SJSA1 (cell line): ENCODE results near the gene GJB6. TPM values are rescaled to one million over a fixed set of nuclear protein-coding genes. Genes with fewer than 3 reads are reported as not detected.

Experiments used
- DNase-seq, 2 experiments: peaks; one replicate each; pipeline ENCODE4 v3.0.0-alpha.2; 2015 to 2020; ENCODE audit warnings: low spot score in 2 of 2, low read depth in 1 of 2
- H3K27ac ChIP-seq: fragments of 250-450 bp; sonication (Bioruptor Pico); 2 replicates; pipeline ENCODE4 v1.5.1; 2020; ENCODE audit warnings: mild to moderate bottlenecking, moderate library complexity
- H3K27me3 ChIP-seq: fragments of 250-450 bp; sonication (Bioruptor Pico); replicated peaks from 2 replicates; pipeline ENCODE4 v1.5.1; 2020; ENCODE audit warnings: mild to moderate bottlenecking, moderate library complexity
- H3K36me3 ChIP-seq: fragments of 250-450 bp; sonication (Bioruptor Pico); 2 replicates; pipeline ENCODE4 v1.5.1; 2020; ENCODE audit warnings: mild to moderate bottlenecking
- H3K4me1 ChIP-seq: fragments of 250-450 bp; sonication (Bioruptor Pico); replicated peaks from 2 replicates; pipeline ENCODE4 v1.6.1; 2021; ENCODE audit warnings: mild to moderate bottlenecking
- H3K4me3 ChIP-seq: fragments of 250-450 bp; sonication (Bioruptor Pico); 2 replicates; pipeline ENCODE4 v1.5.1; 2020; ENCODE audit warnings: mild to moderate bottlenecking
- H3K9me3 ChIP-seq: fragments of 250-450 bp; sonication (Bioruptor Pico); replicated peaks from 2 replicates; pipeline ENCODE4 v1.5.1; 2020; ENCODE audit warnings: mild to moderate bottlenecking
- total RNA-seq: library from RNA; depleted of rRNA; stranded (reverse); fragments of >200 nt; shearing (Covaris generic); gene quantifications from 2 replicates; pipeline ENCODE4 v1.2.3, GENCODE V29; 2014

Gene GJB6
- total RNA-seq, 1 experiment from 2014 or later: not detected

- no peaks in the 10 kb centered on the region for H3K36me3 ChIP-seq
- no peaks in the 10 kb centered on the region for H3K9me3 ChIP-seq
- DNase-seq: no peak
- no peak overlapping the region for H3K4me3 ChIP-seq
- no peaks in the 10 kb centered on the region for H3K4me1 ChIP-seq
- no peaks in the 10 kb centered on the region for H3K27me3 ChIP-seq
- H3K27ac ChIP-seq: no peak overlapping the region
These were observed 15.8 kb upstream of the GJB6 start for GRCh38 chr13:20247963-20248362.

- no peak overlapping the region for H3K27ac ChIP-seq
- H3K36me3 ChIP-seq: no peaks in the 10 kb centered on the region
- DNase-seq: no peak
- H3K9me3 ChIP-seq: no peaks in the 10 kb centered on the region
- no peak overlapping the region for H3K4me3 ChIP-seq
- H3K4me1 ChIP-seq: no peaks in the 10 kb centered on the region
- no peaks in the 10 kb centered on the region for H3K27me3 ChIP-seq
These were observed 15.3 kb upstream of the GJB6 start for GRCh38 chr13:20247403-20247802.

DNA sequence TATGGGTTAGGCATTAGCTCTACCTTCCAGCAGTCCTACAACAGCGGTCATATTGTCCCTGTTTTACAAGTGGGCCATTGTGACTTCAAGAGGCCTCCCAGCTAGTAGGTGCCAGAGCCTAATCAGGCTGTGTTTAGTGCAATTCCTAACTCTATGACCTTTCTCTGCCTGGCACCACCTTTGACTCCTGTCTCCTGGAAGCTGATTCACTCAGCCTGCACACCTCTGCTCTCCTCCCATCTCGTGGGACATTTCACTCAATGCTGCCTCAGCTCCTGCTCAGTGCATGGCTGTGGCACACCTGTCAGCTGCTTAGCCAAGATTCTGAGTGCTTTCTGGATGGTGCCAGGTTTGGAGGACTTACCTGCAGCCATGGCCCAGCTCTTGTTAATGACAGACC is 9.5 kb upstream of the GJB6 start:
- Histone ChIP-seq H3K36me3 (no peaks in the 10 kb centered on the region), H3K9me3 (no peaks in the 10 kb centered on the region), H3K4me3 (no peak overlapping the region), H3K27ac (no peak overlapping the region), H3K27me3 (no peaks in the 10 kb centered on the region), H3K4me1 (no peaks in the 10 kb centered on the region)
- DNase-seq: no peak

- H3K36me3 ChIP-seq: no peaks in the 10 kb centered on the region
- H3K4me3 ChIP-seq: no peak overlapping the region
- no peaks in the 10 kb centered on the region for H3K4me1 ChIP-seq
- no peaks in the 10 kb centered on the region for H3K27me3 ChIP-seq
- H3K27ac ChIP-seq: no peak overlapping the region
- no peaks in the 10 kb centered on the region for H3K9me3 ChIP-seq
- no peak for DNase-seq
These were observed 7.6 kb upstream of the GJB6 start for GRCh38 chr13:20239748-20240147.

GRCh38 chr13:20232556-20233277 is 598 bp upstream of the GJB6 start:
- DNase-seq: no peak
- Histone ChIP-seq H3K4me1 (no peaks in the 10 kb centered on the region), H3K9me3 (no peaks in the 10 kb centered on the region), H3K27me3 (peaks cover 19% of the 10 kb centered on the region), H3K27ac (no peak overlapping the region), H3K36me3 (no peaks in the 10 kb centered on the region), H3K4me3 (no peak overlapping the region)

GRCh38 chr13:20230913-20231838 is 943 bp downstream of the GJB6 start:
- Histone ChIP-seq H3K27me3 (peaks cover 19% of the 10 kb centered on the region), H3K27ac (no peak overlapping the region), H3K4me1 (no peaks in the 10 kb centered on the region), H3K4me3 (no peak overlapping the region), H3K36me3 (no peaks in the 10 kb centered on the region), H3K9me3 (no peaks in the 10 kb centered on the region)
- DNase-seq: no peak

- peaks cover 22% of the 10 kb centered on the region for H3K27me3 ChIP-seq
- no peak overlapping the region for H3K4me3 ChIP-seq
- no peaks in the 10 kb centered on the region for H3K9me3 ChIP-seq
- no peak overlapping the region for H3K27ac ChIP-seq
- no peaks in the 10 kb centered on the region for H3K4me1 ChIP-seq
- DNase-seq: no peak
- no peaks in the 10 kb centered on the region for H3K36me3 ChIP-seq
These were observed 4.4 kb downstream of the GJB6 start for GRCh38 chr13:20227730-20228129.

DNA sequence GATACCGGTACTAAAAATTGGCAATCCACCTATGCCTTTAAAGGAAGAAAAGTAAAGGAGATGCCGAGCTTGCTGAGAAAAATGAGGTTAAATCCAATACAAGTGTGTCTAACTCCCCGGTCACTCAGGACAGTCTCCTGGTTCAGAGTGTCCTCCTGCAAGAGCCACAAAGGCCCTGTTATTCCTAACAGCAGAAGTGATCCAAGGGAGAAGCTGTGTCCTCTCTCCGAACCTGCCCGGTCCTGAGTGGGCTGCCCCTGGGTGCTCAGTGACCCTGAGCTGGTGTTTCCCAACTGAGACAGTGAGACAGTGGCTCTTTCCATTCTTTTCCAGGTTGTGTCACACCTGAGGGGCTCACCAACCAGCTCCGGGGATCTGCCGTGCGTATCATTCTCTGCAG is 4.8 kb downstream of the GJB6 start:
- peaks cover 17% of the 10 kb centered on the region for H3K27me3 ChIP-seq
- H3K4me1 ChIP-seq: no peaks in the 10 kb centered on the region

GRCh38 chr13:20222553-20222952 is 9.6 kb downstream of the GJB6 start:
- Histone ChIP-seq H3K36me3 (no peaks in the 10 kb centered on the region), H3K4me1 (no peaks in the 10 kb centered on the region), H3K27ac (no peak overlapping the region), H3K4me3 (no peak overlapping the region), H3K9me3 (no peaks in the 10 kb centered on the region), H3K27me3 (0 out of 2 replicates have a peak, but pooled peaks cover 4% of the 10 kb centered on the region)
- DNase-seq: no peak

More for the DNA sequence above, 4.8 kb downstream of the GJB6 start:
- Histone ChIP-seq H3K4me3 (no peak overlapping the region), H3K27ac (no peak overlapping the region), H3K36me3 (no peaks in the 10 kb centered on the region), H3K9me3 (no peaks in the 10 kb centered on the region)
- DNase-seq: no peak

DNA sequence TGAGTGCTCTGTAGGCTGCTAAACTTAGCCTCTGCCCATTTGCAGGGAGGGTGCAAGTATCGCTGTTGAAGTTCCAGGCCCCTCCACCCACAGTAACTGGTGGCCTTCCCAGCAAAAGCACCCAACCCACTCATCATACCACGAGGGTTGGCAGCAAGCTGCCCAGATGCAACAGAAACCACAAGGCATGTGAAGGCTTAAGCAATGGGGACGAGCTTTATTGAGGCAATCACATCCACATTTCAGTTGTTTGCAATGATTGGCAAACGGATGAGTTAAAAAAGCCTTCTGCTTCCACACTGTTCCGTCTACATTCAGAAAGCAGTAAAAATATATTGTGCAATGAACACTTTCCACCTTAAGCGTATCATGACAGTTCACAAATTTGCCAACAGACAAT is 10.3 kb downstream of the GJB6 start:
- Histone ChIP-seq H3K4me3 (no peak overlapping the region), H3K36me3 (no peaks in the 10 kb centered on the region), H3K27ac (no peak overlapping the region), H3K4me1 (no peaks in the 10 kb centered on the region), H3K27me3 (peaks cover 8% of the 10 kb centered on the region; the same call in 1 of the 2 replicates), H3K9me3 (no peaks in the 10 kb centered on the region)
- no peak for DNase-seq

DNA sequence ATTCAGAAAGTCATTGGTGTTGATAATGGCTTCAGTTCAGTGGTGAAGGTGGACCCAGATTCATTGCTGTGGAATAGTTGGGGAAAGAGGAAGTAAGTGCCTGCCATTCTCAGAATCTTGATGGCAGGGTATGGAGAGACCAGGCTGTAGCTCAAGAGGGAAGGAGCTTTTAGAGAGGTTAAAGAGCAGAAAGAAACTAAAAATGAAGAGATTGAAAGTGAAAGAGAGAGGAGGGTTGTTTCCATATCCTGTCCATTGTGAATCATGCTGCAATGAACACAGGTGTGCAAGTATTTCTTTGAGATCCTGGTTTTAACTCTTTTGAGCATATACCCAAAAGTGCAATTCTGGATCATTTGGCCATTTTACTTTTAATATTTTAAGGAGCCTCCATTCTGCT is 12.5 kb downstream of the GJB6 start:
- Histone ChIP-seq H3K9me3 (no peaks in the 10 kb centered on the region), H3K4me3 (no peak overlapping the region), H3K36me3 (no peaks in the 10 kb centered on the region), H3K4me1 (no peaks in the 10 kb centered on the region), H3K27ac (no peak overlapping the region), H3K27me3 (peaks cover 9% of the 10 kb centered on the region)
- no peak for DNase-seq

DNA sequence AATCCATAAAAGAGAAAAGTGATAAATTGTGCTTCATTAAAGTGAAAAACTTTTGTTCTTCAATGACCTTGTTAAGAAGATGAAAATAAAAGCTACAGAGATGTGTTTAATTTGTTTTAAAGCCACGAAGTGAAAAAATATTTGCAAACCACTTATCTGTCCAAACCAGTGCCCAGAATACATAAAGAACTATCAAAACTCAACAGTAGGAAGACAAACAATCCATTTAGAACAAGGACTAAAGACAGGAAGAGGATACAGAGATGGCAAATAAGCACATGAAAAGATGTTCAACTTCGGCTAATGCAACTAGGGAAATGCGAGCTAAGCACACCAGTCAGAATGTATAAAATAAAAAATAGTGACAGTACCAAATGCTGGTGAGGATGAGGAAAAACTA is 15.0 kb downstream of the GJB6 start:
- Histone ChIP-seq H3K9me3 (no peaks in the 10 kb centered on the region), H3K4me3 (no peak overlapping the region), H3K27me3 (peaks cover 6% of the 10 kb centered on the region)

GRCh38 chr13:20209948-20210347 is 22.2 kb downstream of the GJB6 start:
- Histone ChIP-seq H3K4me1 (no peaks in the 10 kb centered on the region), H3K4me3 (no peak overlapping the region), H3K27ac (no peak overlapping the region), H3K27me3 (no peaks in the 10 kb centered on the region; the same call in 1 of the 2 replicates), H3K9me3 (no peaks in the 10 kb centered on the region), H3K36me3 (no peaks in the 10 kb centered on the region)
- no peak for DNase-seq

More for the DNA sequence above, 15.0 kb downstream of the GJB6 start:
- Histone ChIP-seq H3K27ac (no peak overlapping the region), H3K4me1 (no peaks in the 10 kb centered on the region), H3K36me3 (no peaks in the 10 kb centered on the region)
- DNase-seq: no peak

DNA sequence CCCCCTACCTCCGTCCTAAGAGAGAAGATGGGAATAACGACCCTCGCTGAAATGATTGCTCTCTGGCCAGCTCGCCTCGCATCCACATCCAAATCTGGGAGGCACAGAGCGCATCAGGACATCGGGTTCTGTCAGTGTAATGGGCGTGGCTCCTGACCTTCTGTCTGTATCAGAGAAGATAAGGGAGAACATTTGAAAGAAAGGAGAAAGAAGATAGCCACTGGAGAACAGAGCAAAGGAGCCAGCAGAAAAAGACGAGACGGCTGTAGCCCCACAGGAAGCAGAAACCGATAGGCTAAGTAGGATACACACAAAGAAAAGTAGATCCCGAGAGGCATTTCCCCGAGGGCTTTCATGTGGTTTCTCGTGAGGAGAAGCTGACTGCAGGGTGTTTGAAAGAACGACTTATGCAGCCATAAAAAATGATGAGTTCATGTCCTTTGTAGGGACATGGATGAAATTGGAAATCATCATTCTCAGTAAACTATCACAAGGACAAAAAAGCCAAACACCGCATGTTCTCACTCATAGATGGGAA is 25.4 kb downstream of the GJB6 start:
- Histone ChIP-seq H3K36me3 (no peaks in the 10 kb centered on the region), H3K9me3 (no peaks in the 10 kb centered on the region), H3K4me1 (no peaks in the 10 kb centered on the region), H3K27me3 (no peaks in the 10 kb centered on the region; the same call in 1 of the 2 replicates), H3K4me3 (no peak overlapping the region), H3K27ac (no peak overlapping the region)
- no peak for DNase-seq
